Gastroesophageal sphincter (tissue), 4 donors: ENCODE data around the gene TRAPPC4. TPM values are rescaled to one million over a fixed set of nuclear protein-coding genes. Genes with fewer than 3 reads are reported as not detected.
"Not testable (repeated sequence)": the region's sequence is repeated elsewhere in the genome, so short reads cannot be mapped to it uniquely, and the experiment has no call there.

Experiments
- ATAC-seq: fragments of 150-250 bp; one replicate; pipeline ENCODE4 v1.9.1; 2016; ENCODE audit warnings: mild to moderate bottlenecking, moderate library complexity
- H3K27ac ChIP-seq, 4 donors: fragments of 200-600 bp; sonication (generic) in 3 of 4; 1 replicate in 3 of 4; 2 replicates in 1 of 4; pipeline ENCODE4 v1.5.1; 2016 to 2019
- H3K27me3 ChIP-seq: fragments of 200-600 bp; sonication (generic); one replicate; pipeline ENCODE4 v1.5.1; 2019
- H3K36me3 ChIP-seq, 2 donors: fragments of 200-600 bp; sonication (generic); one replicate each; pipeline ENCODE4 v1.5.1; 2019; ENCODE audit warnings: control low read depth in 1 of 2
- H3K4me1 ChIP-seq, 3 donors: fragments of 200-600 bp; sonication (generic); 1 replicate in 2 of 3; 2 replicates in 1 of 3; pipeline ENCODE4 v1.5.1; 2016 to 2019; ENCODE audit warnings: control low read depth in 2 of 3
- H3K4me3 ChIP-seq, 2 donors: fragments of 200-600 bp; sonication (generic); one replicate each; pipeline ENCODE4 v1.5.1; 2019; ENCODE audit warnings: mild to moderate bottlenecking in 1 of 2, moderate library complexity in 1 of 2
- H3K9me3 ChIP-seq, 3 donors: fragments of 200-600 bp; sonication (generic); one replicate each; pipeline ENCODE4 v1.5.1; 2017 to 2019; ENCODE audit warnings: control low read depth in 2 of 3
- CTCF ChIP-seq, 4 experiments: fragments of 200-600 bp in 2 of 4; fragments of 450-650 bp in 2 of 4; sonication (generic) in 1 of 4; IDR thresholded peaks; one replicate each; pipeline ENCODE4 v1.5.1; 2017 to 2019; ENCODE audit warnings: antibody characterized with exemption in 4 of 4, mild to moderate bottlenecking in 2 of 4, moderate library complexity in 2 of 4
- EP300 ChIP-seq: sonication (generic); formaldehyde crosslinking; IDR thresholded peaks from one replicate; pipeline ENCODE4 v1.6.1; 2017; ENCODE audit warnings: antibody characterized with exemption, mild to moderate bottlenecking
- POLR2A ChIP-seq, 2 donors: fragments of 450-650 bp; IDR thresholded peaks; one replicate each; pipeline ENCODE4 v1.6.1; 2017; ENCODE audit warnings: antibody characterized with exemption in 2 of 2, mild to moderate bottlenecking in 2 of 2, moderate library complexity in 1 of 2
- POLR2AphosphoS5 ChIP-seq: sonication (generic); formaldehyde crosslinking; IDR thresholded peaks from one replicate; pipeline ENCODE4 v1.6.1; 2017; ENCODE audit warnings: antibody characterized with exemption
- WGBS, 2 donors: methylation state at CpG; one replicate each; pipeline ENCODE4 v1.1.5; 2018; ENCODE audit warnings: low coverage in 1 of 2; 5-methylcytosine and 5-hydroxymethylcytosine counted together
- total RNA-seq, 4 donors: library from RNA; depleted of rRNA; stranded (reverse); fragments of >200 nt; gene quantifications; one replicate each; pipeline ENCODE4 v1.1.0, GENCODE V29; 2016

Gene TRAPPC4
- total RNA-seq, 4 donors from 2014 or later: 44.4 to 69.0 (median 52.1) TPM

GRCh38 chr11:119029340-119030028 lies 10.9 kb downstream of the TRAPPC4 start:
- 62 to 67% methylated on average over 6 to 10 of the region's 10 CpGs for WGBS, 2 donors
- Histone ChIP-seq H3K4me3 (peak overlapping the region in 1 of 2 donors; percentile 90), H3K27ac (peak overlapping the region in 3 of 4 donors; percentile 83 to 87 (median 86)), H3K9me3 (no peaks in the 10 kb centered on the region), H3K36me3 (peaks cover 0 to 38% of the 10 kb centered on the region in 2 donors), H3K27me3 (no peaks in the 10 kb centered on the region), H3K4me1 (peaks cover 0 to 28% (median 9%) of the 10 kb centered on the region in 3 donors)
- TF ChIP-seq EP300 (no peak), POLR2A (IDR thresholded peaks at IDR 0.05) (no peak), POLR2AphosphoS5 (no peak), CTCF (IDR thresholded peaks at IDR 0.05) (no peak)
- ATAC-seq: no peak

DNA sequence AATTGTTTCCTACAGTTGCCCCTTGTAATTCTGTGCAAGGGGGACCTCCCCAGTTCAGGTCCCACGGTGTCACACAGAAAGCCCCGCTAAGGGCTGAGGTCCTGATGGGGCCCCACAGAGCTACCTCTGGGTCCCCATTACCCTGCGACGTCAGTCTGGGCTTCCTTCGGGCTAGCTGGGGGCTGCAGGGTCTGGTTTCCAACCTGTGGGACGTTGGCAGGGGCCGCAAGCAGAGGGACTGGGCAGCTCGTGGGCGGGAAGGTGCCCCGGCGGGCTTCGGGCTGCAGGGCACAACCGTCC lies 11.4 kb downstream of the TRAPPC4 start:
- H3K4me3 ChIP-seq: peak overlapping the region; percentile 74 to 90
- peaks cover 0 to 33% of the 10 kb centered on the region in 2 donors for H3K36me3 ChIP-seq
- no peak for ATAC-seq
- no peaks in the 10 kb centered on the region for H3K9me3 ChIP-seq
- WGBS, 2 donors: 5% methylated on average over 7 of the region's 13 CpGs; no CpG with 5 or more reads in 1 of the 2 donors
- H3K27me3 ChIP-seq: no peaks in the 10 kb centered on the region
- H3K4me1 ChIP-seq: peaks cover 0 to 23% (median 9%) of the 10 kb centered on the region in 3 donors
- H3K27ac ChIP-seq: peak overlapping the region in 3 of 4 donors; percentile 83 to 87 (median 86)
- TF ChIP-seq CTCF (IDR thresholded peaks at IDR 0.05) (no peak), POLR2AphosphoS5 (no peak), POLR2A (IDR thresholded peaks at IDR 0.05) (no peak), EP300 (no peak)

DNA sequence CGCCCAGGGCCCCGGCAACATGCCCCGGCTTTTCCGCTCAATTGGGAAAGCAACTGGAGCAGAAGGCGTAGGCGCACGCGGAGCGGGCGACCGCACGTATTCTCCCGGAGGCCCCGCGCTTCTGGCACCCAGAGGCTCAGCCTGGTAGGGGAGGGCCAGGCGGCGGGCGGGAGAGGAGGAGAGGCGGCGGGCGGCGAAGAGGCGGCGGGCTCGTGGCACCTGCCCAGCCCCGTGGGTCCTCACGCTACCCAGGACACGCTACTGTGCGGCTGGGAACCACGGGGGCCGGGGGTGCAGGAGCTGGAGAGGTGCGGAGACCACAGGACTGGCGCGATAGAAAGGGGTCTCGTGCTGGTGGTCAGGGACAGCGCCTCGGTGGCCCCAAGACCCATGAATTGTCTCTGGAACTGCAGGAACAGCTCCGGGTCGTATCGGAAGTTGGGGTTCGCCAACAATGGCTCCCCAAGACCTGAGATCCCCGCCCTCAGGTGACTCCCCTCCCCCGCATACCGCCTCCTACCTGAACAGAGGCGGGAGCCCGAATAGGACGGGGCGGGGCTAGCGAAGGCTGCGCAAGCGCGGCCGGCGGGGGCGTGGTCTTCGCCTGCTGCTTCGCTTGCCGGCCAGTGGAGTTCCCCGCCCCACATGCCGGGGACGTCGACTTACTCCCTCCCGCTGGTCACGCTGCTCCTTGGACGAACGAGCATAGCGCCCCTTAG lies 11.9 kb downstream of the TRAPPC4 start, which contains the start of gene SLC37A4:
TSS of gene SLC37A4 (minus strand) at position 549 of the 719 bp plus-strand sequence.
- WGBS, 2 donors: 0% methylated on average over 2 to 4 of the region's 67 CpGs
- peaks cover 0 to 28% of the 10 kb centered on the region in 2 donors for H3K36me3 ChIP-seq
- TF ChIP-seq CTCF (IDR thresholded peaks at IDR 0.05) (peak in 2 of 4 experiments; percentile 90 to 92), POLR2A (IDR thresholded peaks at IDR 0.05) (no peak), POLR2AphosphoS5 (peak; percentile 48), EP300 (no peak)
- peaks cover 0 to 19% (median 9%) of the 10 kb centered on the region in 3 donors for H3K4me1 ChIP-seq
- peak within 1 kb of the TSS; percentile 19 to 87 (median 84) for H3K27ac ChIP-seq
- no peaks in the 10 kb centered on the region for H3K9me3 ChIP-seq
- peak; percentile 96 for ATAC-seq
- H3K4me3 ChIP-seq: peak within 1 kb of the TSS; percentile 74 to 90
- no peaks in the 10 kb centered on the region for H3K27me3 ChIP-seq

- H3K4me1 ChIP-seq: peaks cover 0 to 19% (median 9%) of the 10 kb centered on the region in 3 donors
- no peak overlapping the region for H3K27ac ChIP-seq
- no peaks in the 10 kb centered on the region for H3K9me3 ChIP-seq
- no peak for ATAC-seq
- no peak overlapping the region for H3K4me3 ChIP-seq
- 84 to 87% methylated on average over 3 to 5 of the region's 9 CpGs for WGBS, 2 donors
- H3K27me3 ChIP-seq: no peaks in the 10 kb centered on the region
- TF ChIP-seq CTCF (IDR thresholded peaks at IDR 0.05) (no peak), POLR2A (IDR thresholded peaks at IDR 0.05) (no peak), POLR2AphosphoS5 (no peak), EP300 (no peak)
- H3K36me3 ChIP-seq: peaks cover 0 to 14% of the 10 kb centered on the region in 2 donors
Observed at GRCh38 chr11:119031912-119032280, 13.3 kb downstream of the TRAPPC4 start.

DNA sequence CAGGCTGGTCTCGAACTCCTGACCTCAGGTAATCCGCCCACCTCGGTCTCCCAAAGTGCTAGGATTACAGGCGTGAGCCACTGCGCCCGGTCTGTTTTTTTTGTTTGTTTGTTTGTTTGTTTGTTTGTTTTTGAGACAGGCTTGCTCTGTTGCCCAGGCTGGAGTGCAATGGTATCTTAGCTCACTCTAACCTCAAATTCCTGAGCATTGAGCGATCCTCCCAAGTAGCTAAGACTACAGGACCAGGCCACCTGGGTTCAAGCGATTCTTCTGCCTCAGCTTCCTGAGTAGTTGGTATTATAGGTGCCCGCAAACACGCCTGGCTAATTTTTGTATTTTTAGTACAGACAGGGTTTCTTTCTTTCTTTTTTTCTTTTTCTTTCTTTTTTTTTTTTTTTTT lies 14.9 kb downstream of the TRAPPC4 start:
- not testable (repeated sequence) for ATAC-seq

More for the DNA sequence above, 14.9 kb downstream of the TRAPPC4 start:
- peaks cover 0 to 19% (median 9%) of the 10 kb centered on the region in 3 donors for H3K4me1 ChIP-seq
- 60 to 76% methylated on average over 2 to 9 of the region's 10 CpGs for WGBS, 2 donors
- not testable (repeated sequence) for H3K27me3 ChIP-seq, H3K9me3 ChIP-seq, H3K4me3 ChIP-seq, H3K27ac ChIP-seq, H3K36me3 ChIP-seq
